T-helper 2 cell treated with Interferon-gamma antibody and Interleukin-4, amounts not matched to agents 5 μg/mL and 100 μg/mL, for 36 hours (primary cell): ENCODE measurements around the gene H2AZ1.

ENCODE experiments used
- DNase-seq: peaks from one replicate; pipeline ENCODE4 v3.0.0; 2021; ENCODE audit warnings: low spot score
- H3K27ac Mint-ChIP-seq: one replicate; pipeline ENCODE4 v1.8.0; 2021; ENCODE audit warnings: mild to moderate bottlenecking, mixed read lengths
- H3K27me3 Mint-ChIP-seq: one replicate; pipeline ENCODE4 v1.8.0; 2021; ENCODE audit warnings: low read depth, mixed read lengths
- H3K36me3 Mint-ChIP-seq: one replicate; pipeline ENCODE4 v1.8.0; 2021; ENCODE audit warnings: low read depth, mixed read lengths
- H3K4me1 Mint-ChIP-seq: one replicate; pipeline ENCODE4 v1.8.0; 2021; ENCODE audit warnings: low read depth, mixed read lengths
- H3K4me3 Mint-ChIP-seq: one replicate; pipeline ENCODE4 v1.8.0; 2022; ENCODE audit warnings: mild to moderate bottlenecking, moderate library complexity, mixed read lengths
- H3K9me3 Mint-ChIP-seq: one replicate; pipeline ENCODE4 v1.8.0; 2021; ENCODE audit warnings: mixed read lengths

Gene H2AZ1

GRCh38 chr4:99918656-99919055 is 31.4 kb downstream of the H2AZ1 start:
- H3K27ac Mint-ChIP-seq: no peak overlapping the region
- no peak for DNase-seq
- H3K36me3 Mint-ChIP-seq: peaks cover 62% of the 10 kb centered on the region
- H3K4me1 Mint-ChIP-seq: peaks cover 19% of the 10 kb centered on the region
- peaks cover 15% of the 10 kb centered on the region for H3K9me3 Mint-ChIP-seq
- no peak overlapping the region for H3K4me3 Mint-ChIP-seq
- no peaks in the 10 kb centered on the region for H3K27me3 Mint-ChIP-seq

- Mint-ChIP-seq H3K4me3 (no peak overlapping the region), H3K27me3 (no peaks in the 10 kb centered on the region), H3K36me3 (peaks cover 68% of the 10 kb centered on the region), H3K27ac (no peak overlapping the region), H3K4me1 (peaks cover 19% of the 10 kb centered on the region), H3K9me3 (peaks cover 15% of the 10 kb centered on the region)
- no peak for DNase-seq
Observed at GRCh38 chr4:99917575-99917974, 32.5 kb downstream of the H2AZ1 start.

GRCh38 chr4:99915449-99915848 is 34.6 kb downstream of the H2AZ1 start:
- Mint-ChIP-seq H3K27ac (peak overlapping the region; percentile 27), H3K4me1 (peaks cover 12% of the 10 kb centered on the region), H3K27me3 (no peaks in the 10 kb centered on the region)

More at GRCh38 chr4:99915449-99915848, 34.6 kb downstream of the H2AZ1 start:
- Mint-ChIP-seq H3K9me3 (peaks cover 15% of the 10 kb centered on the region), H3K36me3 (peaks cover 65% of the 10 kb centered on the region), H3K4me3 (no peak overlapping the region)
- DNase-seq: no peak
